DND-41 (cell line): ENCODE data around the gene NLRP6.

ENCODE experiments used
- ATAC-seq: fragments of 200-7000 bp; cut with Tn5 transposase; 3 replicates; pipeline ENCODE4 v1.9.1; 2021; ENCODE audit warnings: low read depth; ENCODE audit not compliant: insufficient read depth
- DNase-seq: peaks from one replicate; pipeline ENCODE4 v3.0.0-alpha.2; 2020
- H2AFZ ChIP-seq: 2 replicates; pipeline ENCODE4 v1.6.0; 2012; ENCODE audit warnings: low read depth, low read length
- H3K27ac ChIP-seq: 2 replicates; pipeline ENCODE4 v1.5.1; 2012; ENCODE audit warnings: low read length, inconsistent platforms
- H3K27me3 ChIP-seq: fragments of 200-600 bp; sonication (generic); 2 replicates; pipeline ENCODE4 v1.6.0; 2012; ENCODE audit warnings: low read length, mild to moderate bottlenecking, inconsistent platforms; ENCODE audit not compliant: insufficient read depth, poor library complexity
- H3K36me3 ChIP-seq: 2 replicates; pipeline ENCODE4 v1.5.1; 2012; ENCODE audit warnings: low read length, inconsistent platforms; ENCODE audit not compliant: insufficient read depth
- H3K4me1 ChIP-seq: 2 replicates; pipeline ENCODE4 v1.5.1; 2012; ENCODE audit warnings: mild to moderate bottlenecking, low read length; ENCODE audit not compliant: insufficient read depth
- H3K4me2 ChIP-seq: 2 replicates; pipeline ENCODE4 v1.6.0; 2012; ENCODE audit warnings: mild to moderate bottlenecking, moderate library complexity, low read length, inconsistent platforms; ENCODE audit not compliant: insufficient read depth
- H3K4me3 ChIP-seq, 2 experiments: fragments of 200-600 bp in 1 of 2; shearing (Covaris generic) in 1 of 2; 2 replicates each; pipeline ENCODE4 v1.5.1; 2012 to 2016; ENCODE audit warnings: inconsistent platforms in 2 of 2, low read length in 2 of 2, mild to moderate bottlenecking in 2 of 2, low read depth in 1 of 2, moderate library complexity in 1 of 2
- H3K79me2 ChIP-seq: 2 replicates; pipeline ENCODE4 v1.6.0; 2012; ENCODE audit warnings: low read length, inconsistent platforms; ENCODE audit not compliant: insufficient read depth
- H3K9ac ChIP-seq: 2 replicates; pipeline ENCODE4 v1.6.0; 2012; ENCODE audit warnings: low read depth, mild to moderate bottlenecking, inconsistent platforms, low read length, moderate library complexity
- H3K9me3 ChIP-seq: 2 replicates; pipeline ENCODE4 v1.5.1; 2012; ENCODE audit warnings: low read length, moderate library complexity, mild to moderate bottlenecking, inconsistent platforms; ENCODE audit not compliant: insufficient read depth, severe bottlenecking
- H4K20me1 ChIP-seq: 2 replicates; pipeline ENCODE4 v1.6.0; 2012; ENCODE audit warnings: low read length; ENCODE audit not compliant: insufficient read depth
- EZH2 ChIP-seq: IDR thresholded peaks from 3 replicates; pipeline ENCODE4 v1.6.1; 2012; ENCODE audit warnings: borderline replicate concordance, low read depth, mild to moderate bottlenecking, moderate library complexity, low read length, inconsistent platforms; ENCODE audit not compliant: severe bottlenecking
- TF ChIP-seq, protein P1 (sequence below): IDR thresholded peaks from 2 replicates; pipeline ENCODE4 v1.5.1; 2012; ENCODE audit warnings: borderline replicate concordance, low read length, moderate library complexity, mild to moderate bottlenecking; ENCODE audit not compliant: poor library complexity, severe bottlenecking; ENCODE audit errors: extremely low read depth

Gene NLRP6

DNA sequence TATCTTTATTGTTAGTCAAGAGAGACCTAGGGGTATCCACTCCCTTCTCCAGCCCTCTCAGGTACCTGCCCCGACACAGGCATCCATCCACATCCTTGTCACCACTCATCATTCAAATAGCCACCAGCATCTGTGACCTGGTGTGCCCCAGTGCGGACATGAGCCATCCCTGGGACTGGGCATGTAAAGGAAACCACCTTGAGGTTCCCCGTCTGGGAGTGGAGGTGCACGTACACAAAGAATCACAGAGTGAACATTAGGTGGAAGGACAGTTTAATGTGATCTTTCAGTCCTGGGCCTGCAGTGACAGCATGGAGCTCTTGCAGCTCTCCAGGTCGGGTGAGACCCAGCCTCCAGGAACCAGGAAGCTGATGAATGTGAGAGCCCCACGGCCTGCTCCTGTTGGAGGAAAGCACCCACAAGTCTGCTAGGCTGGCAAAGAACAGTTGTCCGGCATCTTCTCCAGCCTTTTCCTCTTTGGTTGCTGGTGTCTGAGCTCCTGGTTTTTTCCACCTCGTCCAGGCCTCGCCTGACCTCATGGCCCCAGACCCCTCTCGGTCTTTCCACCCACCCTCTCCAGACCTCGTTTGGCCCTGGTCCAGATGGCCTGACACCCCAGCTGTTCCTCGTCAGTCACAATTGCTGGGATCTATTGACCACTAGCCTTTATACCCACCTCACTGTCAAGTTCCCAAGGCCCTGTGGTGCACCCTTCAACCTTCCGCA lies 24.9 kb upstream of the NLRP6 start:
- no peak for DNase-seq
- Histone ChIP-seq H2AFZ (no peak overlapping the region), H3K27ac (no peak overlapping the region), H4K20me1 (peaks cover 5% of the 10 kb centered on the region; the same call in 1 of the 2 replicates), H3K27me3 (no peaks in the 10 kb centered on the region), H3K4me1 (no peaks in the 10 kb centered on the region), H3K4me3 (no peak overlapping the region), H3K9me3 (no peaks in the 10 kb centered on the region), H3K9ac (no peak overlapping the region), H3K36me3 (peaks cover 56% of the 10 kb centered on the region), H3K79me2 (0 out of 2 replicates have a peak, but pooled peaks cover 2% of the 10 kb centered on the region), H3K4me2 (no peak overlapping the region)
- TF ChIP-seq EZH2, result no peak
- TF ChIP-seq, protein P1, sequence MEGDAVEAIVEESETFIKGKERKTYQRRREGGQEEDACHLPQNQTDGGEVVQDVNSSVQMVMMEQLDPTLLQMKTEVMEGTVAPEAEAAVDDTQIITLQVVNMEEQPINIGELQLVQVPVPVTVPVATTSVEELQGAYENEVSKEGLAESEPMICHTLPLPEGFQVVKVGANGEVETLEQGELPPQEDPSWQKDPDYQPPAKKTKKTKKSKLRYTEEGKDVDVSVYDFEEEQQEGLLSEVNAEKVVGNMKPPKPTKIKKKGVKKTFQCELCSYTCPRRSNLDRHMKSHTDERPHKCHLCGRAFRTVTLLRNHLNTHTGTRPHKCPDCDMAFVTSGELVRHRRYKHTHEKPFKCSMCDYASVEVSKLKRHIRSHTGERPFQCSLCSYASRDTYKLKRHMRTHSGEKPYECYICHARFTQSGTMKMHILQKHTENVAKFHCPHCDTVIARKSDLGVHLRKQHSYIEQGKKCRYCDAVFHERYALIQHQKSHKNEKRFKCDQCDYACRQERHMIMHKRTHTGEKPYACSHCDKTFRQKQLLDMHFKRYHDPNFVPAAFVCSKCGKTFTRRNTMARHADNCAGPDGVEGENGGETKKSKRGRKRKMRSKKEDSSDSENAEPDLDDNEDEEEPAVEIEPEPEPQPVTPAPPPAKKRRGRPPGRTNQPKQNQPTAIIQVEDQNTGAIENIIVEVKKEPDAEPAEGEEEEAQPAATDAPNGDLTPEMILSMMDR, result no peak
- ATAC-seq, result no peak

DNA sequence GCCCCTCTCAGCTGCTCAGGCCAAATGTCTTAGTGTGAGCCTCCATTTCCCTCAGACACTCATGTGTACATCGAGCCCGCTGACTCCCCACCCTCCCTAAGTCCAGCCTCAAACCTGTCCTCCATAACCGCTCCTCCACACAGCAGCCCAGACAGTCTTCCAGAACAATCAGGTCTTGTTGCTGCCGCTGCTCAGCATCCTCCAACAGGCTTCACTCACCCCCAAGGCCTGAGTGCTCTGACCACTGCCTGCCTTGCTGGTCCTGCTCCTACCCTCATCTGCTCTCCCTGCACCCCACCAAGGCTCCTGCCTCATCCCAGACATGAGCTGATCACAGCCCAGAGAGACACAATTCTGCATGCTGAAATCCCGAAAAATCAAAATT lies 24.3 kb upstream of the NLRP6 start:
- TF ChIP-seq, protein P1, result no peak
- no peak for TF ChIP-seq EZH2
- no peak for ATAC-seq
- no peak overlapping the region for H3K4me2 ChIP-seq
- no peaks in the 10 kb centered on the region for H3K9me3 ChIP-seq
- no peak overlapping the region for H2AFZ ChIP-seq
- no peak for DNase-seq
- no peak overlapping the region for H3K27ac ChIP-seq
- H3K79me2 ChIP-seq, result 0 out of 2 replicates have a peak, but pooled peaks cover 2% of the 10 kb centered on the region
- H3K27me3 ChIP-seq, result no peaks in the 10 kb centered on the region
- H3K4me1 ChIP-seq, result no peaks in the 10 kb centered on the region
- H4K20me1 ChIP-seq, result peaks cover 5% of the 10 kb centered on the region; the same call in 1 of the 2 replicates
- H3K9ac ChIP-seq, result no peak overlapping the region
- no peak overlapping the region for H3K4me3 ChIP-seq
- H3K36me3 ChIP-seq, result peaks cover 50% of the 10 kb centered on the region

DNA sequence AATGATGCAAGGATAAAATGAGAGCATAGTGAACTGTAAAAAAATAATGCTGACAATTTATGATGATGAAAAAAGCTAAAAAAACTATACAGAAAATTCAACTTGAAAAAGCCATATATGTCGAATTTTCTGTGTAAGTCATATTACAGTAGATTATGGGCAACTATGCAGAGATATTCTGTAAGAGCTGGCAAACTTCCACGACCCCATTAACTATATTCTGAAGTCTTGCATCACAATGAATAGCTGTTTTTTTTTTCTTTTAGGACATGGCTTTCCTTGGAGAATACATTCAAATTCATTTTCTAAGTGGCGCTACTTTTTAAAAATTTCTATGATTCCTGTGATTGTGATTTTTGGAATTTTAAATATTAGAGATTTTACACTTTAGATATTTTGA lies 23.0 kb upstream of the NLRP6 start:
- Histone ChIP-seq H4K20me1 (peaks cover 5% of the 10 kb centered on the region; the same call in 1 of the 2 replicates), H2AFZ (no peak overlapping the region), H3K4me3 (no peak overlapping the region), H3K9me3 (no peaks in the 10 kb centered on the region), H3K79me2 (no peaks in the 10 kb centered on the region), H3K4me2 (no peak overlapping the region), H3K9ac (no peak overlapping the region), H3K36me3 (peaks cover 38% of the 10 kb centered on the region), H3K27ac (no peak overlapping the region), H3K27me3 (no peaks in the 10 kb centered on the region), H3K4me1 (no peaks in the 10 kb centered on the region)
- TF ChIP-seq, protein P1, result no peak
- TF ChIP-seq EZH2, result no peak
- DNase-seq, result no peak
- no peak for ATAC-seq
